Cardiac muscle cell (in vitro differentiated cells and primary cell): ENCODE measurements around the gene RAB11FIP3. TPM values are rescaled to one million over a fixed set of nuclear protein-coding genes. Genes with fewer than 3 reads are reported as not detected.

Source experiments
- DNase-seq, 2 donors: peaks; one replicate each; pipeline versions ENCODE4 v3.0.0 to v3.0.0-alpha.2; 2010 to 2017; ENCODE audit warnings: low read depth in 1 of 2, low spot score in 1 of 2
- H3K27ac ChIP-seq: fragments of 200-600 bp; sonication (generic); 2 replicates; pipeline ENCODE4 v1.5.1; 2016
- H3K27me3 ChIP-seq: fragments of 200-600 bp; sonication (generic); 2 replicates; pipeline ENCODE4 v1.6.0; 2016; ENCODE audit warnings: control low read depth
- H3K36me3 ChIP-seq: fragments of 200-600 bp; sonication (generic); 2 replicates; pipeline ENCODE4 v1.5.1; 2016; ENCODE audit warnings: control low read depth
- H3K4me1 ChIP-seq: fragments of 200-600 bp; sonication (generic); 2 replicates; pipeline ENCODE4 v1.8.1; 2017; ENCODE audit warnings: low read depth, mild to moderate bottlenecking, mixed run types
- H3K4me3 ChIP-seq: fragments of 200-600 bp; sonication (generic); 2 replicates; pipeline ENCODE4 v1.5.1; 2016; ENCODE audit warnings: mild to moderate bottlenecking
- H3K9me3 ChIP-seq: fragments of 200-600 bp; sonication (generic); 2 replicates; pipeline ENCODE4 v1.5.1; 2017; ENCODE audit warnings: low read depth, mild to moderate bottlenecking, control low read depth
- CTCF ChIP-seq: IDR thresholded peaks from 2 replicates; pipeline ENCODE4 v1.5.1; 2012; ENCODE audit warnings: low read depth, mild to moderate bottlenecking, low read length
- polyA plus RNA-seq: library from polyadenylated mRNA; unstranded; fragments of >200 nt; fragmentation: Nextera tagmentation; extraction: Ambion mirVana; gene quantifications from 2 replicates; pipeline ENCODE4 v1.2.1, GENCODE V29; 2016
- total RNA-seq: library from RNA; depleted of rRNA; stranded (reverse); fragments of >200 nt; gene quantifications from 2 replicates; pipeline ENCODE4 v1.2.3, GENCODE V29; 2016

The RAB11FIP3 gene
- total and polyA plus RNA-seq, 2 experiments from 2014 or later = 55.3 to 77.1 TPM

GRCh38 chr16:548586-548985, 123.1 kb downstream of the RAB11FIP3 start:
- H3K4me1 ChIP-seq = no peaks in the 10 kb centered on the region

GRCh38 chr16:549544-550263, 124.3 kb downstream of the RAB11FIP3 start:
- no peak overlapping the region for H3K27ac ChIP-seq
- no peak for DNase-seq
- H3K27me3 ChIP-seq = no peaks in the 10 kb centered on the region
- peak; percentile 14 for TF ChIP-seq CTCF
- H3K4me3 ChIP-seq = no peak overlapping the region
- no peaks in the 10 kb centered on the region for H3K9me3 ChIP-seq
- peaks cover 10% of the 10 kb centered on the region for H3K36me3 ChIP-seq
- no peaks in the 10 kb centered on the region for H3K4me1 ChIP-seq

More at GRCh38 chr16:548586-548985, 123.1 kb downstream of the RAB11FIP3 start:
- H3K9me3 ChIP-seq = no peaks in the 10 kb centered on the region
- no peak for DNase-seq
- TF ChIP-seq CTCF = no peak
- no peak overlapping the region for H3K27ac ChIP-seq
- no peak overlapping the region for H3K4me3 ChIP-seq
- H3K36me3 ChIP-seq = peaks cover 10% of the 10 kb centered on the region
- H3K27me3 ChIP-seq = no peaks in the 10 kb centered on the region

- H3K9me3 ChIP-seq = no peaks in the 10 kb centered on the region
- H3K36me3 ChIP-seq = peaks cover 10% of the 10 kb centered on the region
- no peak overlapping the region for H3K4me3 ChIP-seq
- no peaks in the 10 kb centered on the region for H3K27me3 ChIP-seq
- no peak overlapping the region for H3K27ac ChIP-seq
- TF ChIP-seq CTCF = no peak
- no peak for DNase-seq
- H3K4me1 ChIP-seq = no peaks in the 10 kb centered on the region
Observed at GRCh38 chr16:551210-551609, 125.8 kb downstream of the RAB11FIP3 start.

- H3K36me3 ChIP-seq = peaks cover 10% of the 10 kb centered on the region
- H3K4me1 ChIP-seq = no peaks in the 10 kb centered on the region
- no peak overlapping the region for H3K4me3 ChIP-seq
- H3K27ac ChIP-seq = no peak overlapping the region
- DNase-seq = no peak
- no peak for TF ChIP-seq CTCF
- no peaks in the 10 kb centered on the region for H3K9me3 ChIP-seq
- H3K27me3 ChIP-seq = no peaks in the 10 kb centered on the region
Observed at GRCh38 chr16:552171-552570, 126.7 kb downstream of the RAB11FIP3 start.

GRCh38 chr16:553601-554296, 128.3 kb downstream of the RAB11FIP3 start:
- H3K27me3 ChIP-seq = peaks cover 6% of the 10 kb centered on the region
- no peak for TF ChIP-seq CTCF
- no peak overlapping the region for H3K27ac ChIP-seq
- H3K9me3 ChIP-seq = no peaks in the 10 kb centered on the region
- peaks cover 6% of the 10 kb centered on the region for H3K36me3 ChIP-seq
- no peak for DNase-seq
- H3K4me3 ChIP-seq = no peak overlapping the region
- no peaks in the 10 kb centered on the region for H3K4me1 ChIP-seq
